ENCODE measurements around the gene SERPINE1.

SERPINE1 gene

GRCh38 chr7:101172005-101172853, 45.3 kb downstream of the SERPINE1 start (continued):
- TF ChIP-seq REST (tag by site-specific recombination; IDR thresholded peaks at IDR 0.05), result no peak
- TF ChIP-seq ZNF274 (IDR thresholded peaks at IDR 0.05; ENCODE audit: low read length), result no peak
- no peak for TF ChIP-seq ZNF274 (tag by site-specific recombination; IDR thresholded peaks at IDR 0.05; ENCODE audit: borderline replicate concordance)
- no peak for TF ChIP-seq MZF1 (tag by site-specific recombination; IDR thresholded peaks at IDR 0.05; ENCODE audit: borderline replicate concordance)
- peak; percentile 66; the same call in 1 of the 2 replicates for TF ChIP-seq ZNF777 (tag by site-specific recombination; IDR thresholded peaks at IDR 0.05; ENCODE audit: borderline replicate concordance)
- TF ChIP-seq ZNF837 (tag by site-specific recombination; IDR thresholded peaks at IDR 0.05), result no peak
- no peak for TF ChIP-seq ZNF202 (tag by site-specific recombination; IDR thresholded peaks at IDR 0.05; ENCODE audit: borderline replicate concordance)
- no peak for TF ChIP-seq GFI1B (tag by site-specific recombination; IDR thresholded peaks at IDR 0.05)
- TF ChIP-seq ZNF292 (tag by site-specific recombination; IDR thresholded peaks at IDR 0.05; ENCODE audit: borderline replicate concordance, low read depth), result no peak
- no peak for TF ChIP-seq ZNF558 (tag by site-specific recombination; IDR thresholded peaks at IDR 0.05)
- no peak for TF ChIP-seq ZNF677 (tag by site-specific recombination; IDR thresholded peaks at IDR 0.05)
- TF ChIP-seq ZNF239 (tag by site-specific recombination; IDR thresholded peaks at IDR 0.05), result no peak
- no peak for TF ChIP-seq SETDB1 (IDR thresholded peaks at IDR 0.05; ENCODE audit: insufficient read length, low read length)
- TF ChIP-seq, protein P1, sequence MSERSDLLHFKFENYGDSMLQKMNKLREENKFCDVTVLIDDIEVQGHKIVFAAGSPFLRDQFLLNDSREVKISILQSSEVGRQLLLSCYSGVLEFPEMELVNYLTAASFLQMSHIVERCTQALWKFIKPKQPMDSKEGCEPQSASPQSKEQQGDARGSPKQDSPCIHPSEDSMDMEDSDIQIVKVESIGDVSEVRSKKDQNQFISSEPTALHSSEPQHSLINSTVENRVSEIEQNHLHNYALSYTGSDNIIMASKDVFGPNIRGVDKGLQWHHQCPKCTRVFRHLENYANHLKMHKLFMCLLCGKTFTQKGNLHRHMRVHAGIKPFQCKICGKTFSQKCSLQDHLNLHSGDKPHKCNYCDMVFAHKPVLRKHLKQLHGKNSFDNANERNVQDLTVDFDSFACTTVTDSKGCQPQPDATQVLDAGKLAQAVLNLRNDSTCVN (tag by site-specific recombination; optimal IDR thresholded peaks at IDR 0.05), result peak; percentile 93
- no peak for TF ChIP-seq ZNF214 (tag by site-specific recombination; IDR thresholded peaks at IDR 0.05; ENCODE audit: borderline replicate concordance)
- TF ChIP-seq EGR2 (tag by site-specific recombination; IDR thresholded peaks at IDR 0.05; ENCODE audit: low read depth), result peak; percentile 78
- TF ChIP-seq GLI4 (tag by site-specific recombination; IDR thresholded peaks at IDR 0.05), result no peak
- peak; percentile 94 for TF ChIP-seq ZFHX2 (tag by site-specific recombination; conservative IDR thresholded peaks at IDR 0.05)
- no peak for TF ChIP-seq ZNF514 (tag by site-specific recombination; IDR thresholded peaks at IDR 0.05)
- peak; percentile 33; the same call in 1 of the 2 replicates for TF ChIP-seq HIC1 (tag by site-specific recombination; IDR thresholded peaks at IDR 0.05)
- peak; percentile 10; the same call in 1 of the 2 replicates for TF ChIP-seq ZNF449 (tag by site-specific recombination; IDR thresholded peaks at IDR 0.05)
- no peak for TF ChIP-seq ZNF394 (tag by site-specific recombination; IDR thresholded peaks at IDR 0.05; ENCODE audit: borderline replicate concordance)

All from HEK293 (cell line).